NCI-H446 treated with DMSO at 0.1 percent for 48 hours (cell line): Measurements from ENCODE around the gene KAZN.

Source experiments
- DNase-seq: peaks from one replicate; lab custom pipeline; 2025; lab: John Stamatoyannopoulos, UW

The KAZN gene

GRCh38 chr1:14713077-14713476 lies 114.6 kb downstream of the KAZN start:
- no peak for DNase-seq

- no peak for DNase-seq
Measured at GRCh38 chr1:14715266-14715665, 116.8 kb downstream of the KAZN start.

- no peak for DNase-seq
Measured at GRCh38 chr1:14715802-14716201, 117.3 kb downstream of the KAZN start.

GRCh38 chr1:14716474-14716873 lies 118.0 kb downstream of the KAZN start:
- no peak for DNase-seq

GRCh38 chr1:14718476-14718875 lies 120.0 kb downstream of the KAZN start:
- no peak for DNase-seq

GRCh38 chr1:14723401-14723800 lies 124.9 kb downstream of the KAZN start:
- DNase-seq, result no peak

GRCh38 chr1:14724246-14724645 lies 125.8 kb downstream of the KAZN start:
- no peak for DNase-seq

GRCh38 chr1:14724678-14725077 lies 126.2 kb downstream of the KAZN start:
- DNase-seq, result no peak

GRCh38 chr1:14725238-14725637 lies 126.8 kb downstream of the KAZN start:
- DNase-seq, result no peak

- no peak for DNase-seq
Measured at GRCh38 chr1:14725695-14726094, 127.2 kb downstream of the KAZN start.

- DNase-seq, result no peak
Measured at GRCh38 chr1:14726606-14727005, 128.1 kb downstream of the KAZN start.

- no peak for DNase-seq
Measured at GRCh38 chr1:14728516-14728915, 130.0 kb downstream of the KAZN start.

GRCh38 chr1:14732728-14733047 lies 134.2 kb downstream of the KAZN start:
- DNase-seq, result no peak

GRCh38 chr1:14733048-14733778 lies 134.7 kb downstream of the KAZN start:
- DNase-seq, result no peak

- no peak for DNase-seq
Measured at GRCh38 chr1:14733779-14734140, 135.3 kb downstream of the KAZN start.

- DNase-seq, result no peak
Measured at GRCh38 chr1:14735841-14736240, 137.4 kb downstream of the KAZN start.

- no peak for DNase-seq
Measured at GRCh38 chr1:14737561-14738094, 139.1 kb downstream of the KAZN start.

GRCh38 chr1:14738235-14738634 lies 139.8 kb downstream of the KAZN start:
- no peak for DNase-seq

- no peak for DNase-seq
Measured at GRCh38 chr1:14738647-14739046, 140.2 kb downstream of the KAZN start.

GRCh38 chr1:14739082-14739832 lies 140.8 kb downstream of the KAZN start:
- no peak for DNase-seq

GRCh38 chr1:14740016-14740415 lies 141.5 kb downstream of the KAZN start:
- no peak for DNase-seq

- no peak for DNase-seq
Measured at GRCh38 chr1:14741082-14741481, 142.6 kb downstream of the KAZN start.

- DNase-seq, result no peak
Measured at GRCh38 chr1:14741532-14741931, 143.0 kb downstream of the KAZN start.
